ENCODE data around the gene FBXW7.

The FBXW7 gene

DNA sequence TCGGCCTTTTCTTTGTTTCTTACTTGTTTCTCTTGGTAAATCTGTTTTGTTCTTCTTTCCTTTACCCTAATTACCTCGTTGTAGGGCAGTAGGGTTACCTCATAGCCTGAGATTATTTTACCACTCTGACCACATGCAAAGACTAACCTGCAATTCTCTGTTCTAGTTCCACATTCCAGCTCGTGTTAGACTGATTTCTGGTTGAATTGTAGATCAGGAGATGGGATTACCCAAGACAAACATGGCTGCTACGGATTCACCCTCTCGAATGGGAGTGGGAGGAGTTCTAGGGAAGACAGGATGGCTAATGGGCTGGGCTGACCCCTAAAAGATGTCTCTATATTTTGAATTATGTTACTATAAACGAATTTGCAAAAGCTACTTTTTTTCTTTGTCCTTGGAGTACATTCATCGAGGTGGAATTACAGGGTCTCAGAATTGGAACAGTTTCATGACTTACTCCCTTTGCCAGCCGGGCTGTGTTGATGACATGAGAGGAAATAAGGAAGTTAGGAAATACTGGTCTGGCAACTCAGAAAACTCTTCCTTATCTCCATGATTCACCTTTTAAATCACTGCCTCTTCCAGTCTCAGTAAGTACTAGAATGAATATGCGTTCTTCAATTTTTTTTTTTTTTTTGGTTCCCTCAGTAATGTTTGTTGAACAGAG is 36.7 kb upstream of the FBXW7 start:
- Histone ChIP-seq H3K27me3 (ENCODE audit: insufficient read depth, low read length, poor library complexity, severe bottlenecking) (no peaks in the 10 kb centered on the region), H3K36me3 (ENCODE audit: insufficient read depth, low read length) (no peaks in the 10 kb centered on the region), H3K4me1 (ENCODE audit: insufficient read depth, low read length, poor library complexity, severe bottlenecking) (no peaks in the 10 kb centered on the region), H3K9ac (ENCODE audit: low read depth, low read length, poor library complexity, severe bottlenecking) (no peak overlapping the region), H3K4me3 (ENCODE audit: low read length, poor library complexity, severe bottlenecking) (no peak overlapping the region), H4K20me1 (ENCODE audit: insufficient read depth, low read length, poor library complexity, severe bottlenecking) (no peaks in the 10 kb centered on the region), H3K9me3 (ENCODE audit: insufficient read depth, low read depth, low read length) (no peaks in the 10 kb centered on the region), H3F3A (ENCODE audit: low read depth) (no peaks in the 10 kb centered on the region), H2AFZ (ENCODE audit: low read length) (no peak overlapping the region), H3K4me2 (ENCODE audit: low read depth, low read length, poor library complexity, severe bottlenecking) (no peak overlapping the region), H3K79me2 (ENCODE audit: insufficient read depth, low read length) (no peaks in the 10 kb centered on the region), H3K9me2 (replicated peaks; ENCODE audit: low read depth, low read length) (no peaks in the 10 kb centered on the region)
- TF ChIP-seq, protein P1, sequence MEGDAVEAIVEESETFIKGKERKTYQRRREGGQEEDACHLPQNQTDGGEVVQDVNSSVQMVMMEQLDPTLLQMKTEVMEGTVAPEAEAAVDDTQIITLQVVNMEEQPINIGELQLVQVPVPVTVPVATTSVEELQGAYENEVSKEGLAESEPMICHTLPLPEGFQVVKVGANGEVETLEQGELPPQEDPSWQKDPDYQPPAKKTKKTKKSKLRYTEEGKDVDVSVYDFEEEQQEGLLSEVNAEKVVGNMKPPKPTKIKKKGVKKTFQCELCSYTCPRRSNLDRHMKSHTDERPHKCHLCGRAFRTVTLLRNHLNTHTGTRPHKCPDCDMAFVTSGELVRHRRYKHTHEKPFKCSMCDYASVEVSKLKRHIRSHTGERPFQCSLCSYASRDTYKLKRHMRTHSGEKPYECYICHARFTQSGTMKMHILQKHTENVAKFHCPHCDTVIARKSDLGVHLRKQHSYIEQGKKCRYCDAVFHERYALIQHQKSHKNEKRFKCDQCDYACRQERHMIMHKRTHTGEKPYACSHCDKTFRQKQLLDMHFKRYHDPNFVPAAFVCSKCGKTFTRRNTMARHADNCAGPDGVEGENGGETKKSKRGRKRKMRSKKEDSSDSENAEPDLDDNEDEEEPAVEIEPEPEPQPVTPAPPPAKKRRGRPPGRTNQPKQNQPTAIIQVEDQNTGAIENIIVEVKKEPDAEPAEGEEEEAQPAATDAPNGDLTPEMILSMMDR (conservative IDR thresholded peaks at IDR 0.05; ENCODE audit: low read length) = no peak
- no peak for TF ChIP-seq EZH2phosphoT487 (IDR thresholded peaks at IDR 0.05; ENCODE audit: borderline replicate concordance)

DNA sequence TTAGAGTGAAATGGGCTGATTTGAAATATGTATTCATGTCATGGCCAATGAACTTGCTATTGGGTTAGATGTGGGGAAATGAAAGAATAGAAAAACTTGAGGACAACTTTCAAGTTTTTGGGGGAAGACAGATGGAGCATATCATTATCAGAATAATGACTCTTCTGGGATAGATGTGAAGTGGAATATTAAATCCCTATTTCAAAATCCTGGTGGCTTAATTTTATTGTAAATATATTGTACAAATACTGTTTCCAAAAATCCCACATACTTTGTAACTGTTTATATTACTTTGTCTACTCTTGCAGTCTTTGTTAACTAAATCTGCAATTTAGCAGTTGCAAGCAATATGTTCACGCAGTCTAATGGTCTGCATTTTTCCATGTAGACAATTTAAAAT is 35.9 kb upstream of the FBXW7 start:
- Histone ChIP-seq H3F3A (ENCODE audit: low read depth) (no peaks in the 10 kb centered on the region), H3K27me3 (ENCODE audit: insufficient read depth, low read length, poor library complexity, severe bottlenecking) (no peaks in the 10 kb centered on the region), H3K79me2 (ENCODE audit: insufficient read depth, low read length) (no peaks in the 10 kb centered on the region), H4K20me1 (ENCODE audit: insufficient read depth, low read length, poor library complexity, severe bottlenecking) (no peaks in the 10 kb centered on the region), H3K4me2 (ENCODE audit: low read depth, low read length, poor library complexity, severe bottlenecking) (no peak overlapping the region), H3K4me3 (ENCODE audit: low read length, poor library complexity, severe bottlenecking) (no peak overlapping the region), H2AFZ (ENCODE audit: low read length) (no peak overlapping the region), H3K4me1 (ENCODE audit: insufficient read depth, low read length, poor library complexity, severe bottlenecking) (no peaks in the 10 kb centered on the region), H3K9ac (ENCODE audit: low read depth, low read length, poor library complexity, severe bottlenecking) (no peak overlapping the region), H3K9me3 (ENCODE audit: insufficient read depth, low read depth, low read length) (no peaks in the 10 kb centered on the region), H3K9me2 (replicated peaks; ENCODE audit: low read depth, low read length) (no peaks in the 10 kb centered on the region), H3K36me3 (ENCODE audit: insufficient read depth, low read length) (no peaks in the 10 kb centered on the region)
- TF ChIP-seq, protein P1 (conservative IDR thresholded peaks at IDR 0.05; ENCODE audit: low read length) = no peak
- no peak for TF ChIP-seq EZH2phosphoT487 (IDR thresholded peaks at IDR 0.05; ENCODE audit: borderline replicate concordance)

DNA sequence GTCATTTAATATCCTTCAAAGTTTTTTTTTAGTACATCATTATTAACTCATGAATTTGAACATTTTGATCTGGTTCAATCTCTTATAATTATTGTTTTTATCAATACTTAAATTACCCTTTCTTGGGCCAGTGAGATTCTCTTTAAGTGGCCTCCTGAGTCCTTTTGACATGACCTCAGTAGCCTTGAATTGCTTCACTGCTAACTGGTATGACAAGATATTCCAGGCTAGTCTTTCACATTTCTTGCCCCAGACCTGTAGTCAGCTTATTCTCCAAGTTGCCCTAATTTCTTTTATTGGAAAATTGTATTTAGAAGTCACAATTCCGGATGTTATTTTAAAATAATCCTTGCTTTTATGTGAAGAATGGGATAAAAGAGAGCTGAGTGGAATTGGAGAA is 35.4 kb upstream of the FBXW7 start:
- no peak overlapping the region for H3K4me3 ChIP-seq (ENCODE audit: low read length, poor library complexity, severe bottlenecking)
- H3K79me2 ChIP-seq (ENCODE audit: insufficient read depth, low read length) = no peaks in the 10 kb centered on the region
- TF ChIP-seq, protein P1 (conservative IDR thresholded peaks at IDR 0.05; ENCODE audit: low read length) = no peak
- TF ChIP-seq EZH2phosphoT487 (IDR thresholded peaks at IDR 0.05; ENCODE audit: borderline replicate concordance) = no peak
- H3F3A ChIP-seq (ENCODE audit: low read depth) = no peaks in the 10 kb centered on the region
- H3K4me1 ChIP-seq (ENCODE audit: insufficient read depth, low read length, poor library complexity, severe bottlenecking) = no peaks in the 10 kb centered on the region
- H2AFZ ChIP-seq (ENCODE audit: low read length) = no peak overlapping the region
- H3K4me2 ChIP-seq (ENCODE audit: low read depth, low read length, poor library complexity, severe bottlenecking) = no peak overlapping the region
- H4K20me1 ChIP-seq (ENCODE audit: insufficient read depth, low read length, poor library complexity, severe bottlenecking) = no peaks in the 10 kb centered on the region
- H3K36me3 ChIP-seq (ENCODE audit: insufficient read depth, low read length) = no peaks in the 10 kb centered on the region
- H3K27me3 ChIP-seq (ENCODE audit: insufficient read depth, low read length, poor library complexity, severe bottlenecking) = no peaks in the 10 kb centered on the region
- H3K9me3 ChIP-seq (ENCODE audit: insufficient read depth, low read depth, low read length) = no peaks in the 10 kb centered on the region
- H3K9ac ChIP-seq (ENCODE audit: low read depth, low read length, poor library complexity, severe bottlenecking) = no peak overlapping the region
- H3K9me2 ChIP-seq (replicated peaks; ENCODE audit: low read depth, low read length) = no peaks in the 10 kb centered on the region

Data from Loucy (cell line).